Measurements from ENCODE around the gene PPP3R2.

DNA sequence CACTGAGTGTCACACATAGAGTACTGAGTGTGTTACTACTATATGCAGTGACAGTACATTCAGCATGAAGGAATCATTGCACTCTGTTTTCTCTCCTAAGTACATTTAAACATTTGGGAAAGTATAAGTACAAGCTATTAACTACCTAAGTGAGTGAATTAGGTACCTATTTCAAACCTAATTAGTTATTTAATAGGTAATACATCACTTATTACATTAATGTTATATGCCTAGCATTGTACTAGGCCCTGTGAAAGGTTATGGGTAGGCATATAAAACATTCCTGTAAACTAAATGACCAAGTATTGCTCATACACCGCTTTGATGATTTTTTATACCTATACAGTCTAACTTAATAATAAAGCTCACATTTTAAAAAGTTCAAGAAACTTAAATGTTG, 25.7 kb upstream of the PPP3R2 start:
- TF ChIP-seq, protein P1, sequence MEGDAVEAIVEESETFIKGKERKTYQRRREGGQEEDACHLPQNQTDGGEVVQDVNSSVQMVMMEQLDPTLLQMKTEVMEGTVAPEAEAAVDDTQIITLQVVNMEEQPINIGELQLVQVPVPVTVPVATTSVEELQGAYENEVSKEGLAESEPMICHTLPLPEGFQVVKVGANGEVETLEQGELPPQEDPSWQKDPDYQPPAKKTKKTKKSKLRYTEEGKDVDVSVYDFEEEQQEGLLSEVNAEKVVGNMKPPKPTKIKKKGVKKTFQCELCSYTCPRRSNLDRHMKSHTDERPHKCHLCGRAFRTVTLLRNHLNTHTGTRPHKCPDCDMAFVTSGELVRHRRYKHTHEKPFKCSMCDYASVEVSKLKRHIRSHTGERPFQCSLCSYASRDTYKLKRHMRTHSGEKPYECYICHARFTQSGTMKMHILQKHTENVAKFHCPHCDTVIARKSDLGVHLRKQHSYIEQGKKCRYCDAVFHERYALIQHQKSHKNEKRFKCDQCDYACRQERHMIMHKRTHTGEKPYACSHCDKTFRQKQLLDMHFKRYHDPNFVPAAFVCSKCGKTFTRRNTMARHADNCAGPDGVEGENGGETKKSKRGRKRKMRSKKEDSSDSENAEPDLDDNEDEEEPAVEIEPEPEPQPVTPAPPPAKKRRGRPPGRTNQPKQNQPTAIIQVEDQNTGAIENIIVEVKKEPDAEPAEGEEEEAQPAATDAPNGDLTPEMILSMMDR (conservative IDR thresholded peaks at IDR 0.05; ENCODE audit: low read depth, low read length): no peak
- no peak for TF ChIP-seq EZH2phosphoT487 (IDR thresholded peaks at IDR 0.05; ENCODE audit: borderline replicate concordance, low read length)

Measured in PC-3 (cell line).